ENCODE results near the gene CTDNEP1. TPM values are rescaled to one million over a fixed set of nuclear protein-coding genes. Genes with fewer than 3 reads are reported as not detected.

The CTDNEP1 gene
- total and polyA plus RNA-seq, 2 donors (not counting 3 experiments of a cell fraction or from before 2014, with no cell fraction given) = 130 to 143 TPM

- Histone ChIP-seq H3K27me3 (ENCODE audit: control insufficient read depth in 2 of 2, insufficient read depth in 2 of 2, low read length in 2 of 2) (no peaks in the 10 kb centered on the region), H3K36me3 (ENCODE audit: control insufficient read depth in 2 of 2, extremely low read depth in 1 of 2, insufficient read depth in 2 of 2, low read length in 2 of 2) (peaks cover 0 to 3% of the 10 kb centered on the region in 2 experiments), H2AFZ (ENCODE audit: low read depth, low read length) (no peak overlapping the region), H3K27ac (ENCODE audit: insufficient read depth, low read depth, low read length) (no peak overlapping the region), H3K4me1 (ENCODE audit: control insufficient read depth, extremely low read depth, insufficient read depth, low read length) (peaks cover 11% of the 10 kb centered on the region), H3K4me2 (ENCODE audit: insufficient read depth, low read length) (no peak overlapping the region), H3K9me1 (replicated peaks; ENCODE audit: control insufficient read depth, extremely low read depth, insufficient read depth, low read length) (no peaks in the 10 kb centered on the region), H3K4me3 (replicated peaks in 1 of 3; ENCODE audit: insufficient read depth in 1 of 3, low read depth in 1 of 3, low read length in 3 of 3) (no peak overlapping the region), H3K79me2 (ENCODE audit: control insufficient read depth, insufficient read depth, low read length) (peaks cover 9% of the 10 kb centered on the region), H3K9ac (replicated peaks; ENCODE audit: extremely low read depth, insufficient read depth, low read length) (no peak overlapping the region), H4K20me1 (replicated peaks; ENCODE audit: control insufficient read depth, extremely low read depth, insufficient read depth, low read length) (no peaks in the 10 kb centered on the region), H3K9me3 (replicated peaks; ENCODE audit: control insufficient read depth, insufficient read depth, low read length) (no peaks in the 10 kb centered on the region)
- intact Hi-C loops (cut with micrococcal nuclease) = no loop called here
- TF ChIP-seq FOS (IDR thresholded peaks at IDR 0.05; ENCODE audit: borderline replicate concordance, insufficient read depth, low read length) = no peak
- ChIA-PET CTCF (no interaction called here), POLR2A (no interaction called here)
- FAIRE-seq = no peak
- DNase-seq (ENCODE audit: low read depth, low spot score) = no peak
- dilution Hi-C loops (cut with MboI; ENCODE audit: extremely low pct_ligation_motif_present, low sequenced_read_pairs) = no loop called here
- no TSS peak for BruUV-seq (replicated peaks)
These were observed 42.6 kb downstream of the CTDNEP1 start for GRCh38 chr17:7208754-7209460.

DNA sequence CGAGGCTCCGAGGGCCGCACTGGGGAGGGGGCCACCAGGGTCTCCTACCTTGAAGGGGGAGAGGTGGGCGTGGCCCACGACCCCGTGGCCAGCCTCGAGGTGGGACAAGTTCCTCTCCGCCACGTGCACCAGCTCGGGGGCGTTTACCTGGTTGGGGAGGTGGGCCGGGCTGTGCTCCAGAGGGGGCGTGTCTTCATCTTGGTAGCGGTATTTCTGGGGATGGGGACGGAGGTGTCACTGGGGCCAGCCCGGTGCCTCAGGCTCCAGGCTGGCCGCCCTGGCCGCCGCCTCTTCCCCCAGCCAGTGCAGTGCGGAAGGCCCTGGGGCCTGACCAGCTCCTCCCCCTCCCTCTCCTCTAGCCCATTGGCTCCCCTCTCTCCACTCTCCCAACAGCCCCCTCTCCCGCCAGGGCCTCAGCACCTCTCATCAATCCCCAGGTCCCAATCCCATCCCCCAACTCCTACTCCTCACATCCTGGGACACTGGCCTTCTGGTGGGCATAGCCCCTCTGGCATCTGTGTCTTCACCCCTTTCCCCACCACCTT, 43.4 kb downstream of the CTDNEP1 start:
- no peaks in the 10 kb centered on the region for H4K20me1 ChIP-seq (replicated peaks; ENCODE audit: control insufficient read depth, extremely low read depth, insufficient read depth, low read length)
- H3K36me3 ChIP-seq (ENCODE audit: control insufficient read depth in 2 of 2, extremely low read depth in 1 of 2, insufficient read depth in 2 of 2, low read length in 2 of 2) = peaks cover 0 to 10% of the 10 kb centered on the region in 2 experiments
- no peaks in the 10 kb centered on the region for H3K27me3 ChIP-seq (ENCODE audit: control insufficient read depth in 2 of 2, insufficient read depth in 2 of 2, low read length in 2 of 2)
- H3K9ac ChIP-seq (replicated peaks; ENCODE audit: extremely low read depth, insufficient read depth, low read length) = no peak overlapping the region
- peaks cover 6% of the 10 kb centered on the region for H3K4me1 ChIP-seq (ENCODE audit: control insufficient read depth, extremely low read depth, insufficient read depth, low read length)
- dilution Hi-C loops (cut with MboI; ENCODE audit: extremely low pct_ligation_motif_present, low sequenced_read_pairs) = no loop called here
- TF ChIP-seq MYC (IDR thresholded peaks at IDR 0.05; ENCODE audit: low read depth, low read length) (no peak), POLR2AphosphoS5 (IDR thresholded peaks at IDR 0.05; ENCODE audit: insufficient read depth, low read depth, low read length) (no peak), FOS (IDR thresholded peaks at IDR 0.05; ENCODE audit: borderline replicate concordance, insufficient read depth, low read length) (no peak), EZH2 (IDR thresholded peaks at IDR 0.05; ENCODE audit: borderline replicate concordance, low read depth, low read length, severe bottlenecking) (no peak), JUN (IDR thresholded peaks at IDR 0.05; ENCODE audit: borderline replicate concordance, insufficient read depth, insufficient read length, low read depth) (no peak), GATA2 (IDR thresholded peaks at IDR 0.05; ENCODE audit: insufficient read depth, insufficient read length, low read depth, low read length) (no peak), POLR2A (IDR thresholded peaks at IDR 0.05; ENCODE audit: low read depth, low read length) (no peak), MAX (IDR thresholded peaks at IDR 0.05; ENCODE audit: insufficient read depth, insufficient read length) (no peak)
- TF ChIP-seq, protein P1, sequence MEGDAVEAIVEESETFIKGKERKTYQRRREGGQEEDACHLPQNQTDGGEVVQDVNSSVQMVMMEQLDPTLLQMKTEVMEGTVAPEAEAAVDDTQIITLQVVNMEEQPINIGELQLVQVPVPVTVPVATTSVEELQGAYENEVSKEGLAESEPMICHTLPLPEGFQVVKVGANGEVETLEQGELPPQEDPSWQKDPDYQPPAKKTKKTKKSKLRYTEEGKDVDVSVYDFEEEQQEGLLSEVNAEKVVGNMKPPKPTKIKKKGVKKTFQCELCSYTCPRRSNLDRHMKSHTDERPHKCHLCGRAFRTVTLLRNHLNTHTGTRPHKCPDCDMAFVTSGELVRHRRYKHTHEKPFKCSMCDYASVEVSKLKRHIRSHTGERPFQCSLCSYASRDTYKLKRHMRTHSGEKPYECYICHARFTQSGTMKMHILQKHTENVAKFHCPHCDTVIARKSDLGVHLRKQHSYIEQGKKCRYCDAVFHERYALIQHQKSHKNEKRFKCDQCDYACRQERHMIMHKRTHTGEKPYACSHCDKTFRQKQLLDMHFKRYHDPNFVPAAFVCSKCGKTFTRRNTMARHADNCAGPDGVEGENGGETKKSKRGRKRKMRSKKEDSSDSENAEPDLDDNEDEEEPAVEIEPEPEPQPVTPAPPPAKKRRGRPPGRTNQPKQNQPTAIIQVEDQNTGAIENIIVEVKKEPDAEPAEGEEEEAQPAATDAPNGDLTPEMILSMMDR (IDR thresholded peaks at IDR 0.05; ENCODE audit: extremely low read depth in 1 of 2, insufficient read depth in 1 of 2, low read depth in 1 of 2, low read length in 2 of 2) = no peak
- intact Hi-C loops (cut with micrococcal nuclease) = no loop called here
- no peaks in the 10 kb centered on the region for H3K9me1 ChIP-seq (replicated peaks; ENCODE audit: control insufficient read depth, extremely low read depth, insufficient read depth, low read length)
- no peak overlapping the region for H3K4me2 ChIP-seq (ENCODE audit: insufficient read depth, low read length)
- H2AFZ ChIP-seq (ENCODE audit: low read depth, low read length) = no peak overlapping the region
- H3K9me3 ChIP-seq (replicated peaks; ENCODE audit: control insufficient read depth, insufficient read depth, low read length) = no peaks in the 10 kb centered on the region
- no peak for DNase-seq (ENCODE audit: low read depth, low spot score)
- POLR2A ChIA-PET = no interaction called here
- H3K27ac ChIP-seq (ENCODE audit: insufficient read depth, low read depth, low read length) = no peak overlapping the region
- no TSS peak for BruUV-seq (replicated peaks)
- no peak overlapping the region for H3K4me3 ChIP-seq (replicated peaks in 1 of 3; ENCODE audit: insufficient read depth in 1 of 3, low read depth in 1 of 3, low read length in 3 of 3)
- peaks cover 5% of the 10 kb centered on the region for H3K79me2 ChIP-seq (ENCODE audit: control insufficient read depth, insufficient read depth, low read length)
- CTCF ChIA-PET = interaction anchor here (1.0 kb wide), 1 partner anchor 163 kb away, joined by 3 read pairs; no protein-coding TSS in a partner anchor
- no peak for FAIRE-seq

Measured in endothelial cell of umbilical vein (primary cell).